Esophagus (tissue), 2 donors: ENCODE data around the gene MVP. TPM values are rescaled to one million over a fixed set of nuclear protein-coding genes. Genes with fewer than 3 reads are reported as not detected.
"Not testable (repeated sequence)": the region's sequence is repeated elsewhere in the genome, so short reads cannot be mapped to it uniquely, and the experiment has no call there.

Source experiments
- H3K27ac ChIP-seq, 2 donors: one replicate each; pipeline ENCODE4 v1.5.1; 2013; ENCODE audit warnings: low read depth in 2 of 2, mild to moderate bottlenecking in 2 of 2, inconsistent platforms in 1 of 2, low read length in 1 of 2, moderate library complexity in 1 of 2
- H3K27me3 ChIP-seq, 2 donors: one replicate each; pipeline ENCODE4 v1.6.1; 2013; ENCODE audit warnings: low read length in 2 of 2, control low read depth in 1 of 2, mild to moderate bottlenecking in 1 of 2; ENCODE audit not compliant: insufficient read depth in 2 of 2, control insufficient read depth in 1 of 2
- H3K36me3 ChIP-seq, 2 donors: one replicate each; pipeline ENCODE4 v1.6.1; 2013; ENCODE audit warnings: low read length in 1 of 2; ENCODE audit not compliant: control insufficient read depth in 2 of 2, insufficient read depth in 2 of 2
- H3K4me1 ChIP-seq, 2 donors: one replicate each; pipeline ENCODE4 v1.6.1; 2013; ENCODE audit warnings: low read length in 1 of 2; ENCODE audit not compliant: control insufficient read depth in 2 of 2, insufficient read depth in 2 of 2
- H3K4me3 ChIP-seq, 2 donors: one replicate each; pipeline ENCODE4 v1.5.1; 2013; ENCODE audit warnings: low read length in 2 of 2, mild to moderate bottlenecking in 2 of 2, low read depth in 1 of 2, moderate library complexity in 1 of 2
- H3K9me3 ChIP-seq, 2 donors: one replicate each; pipeline ENCODE4 v1.6.1; 2013; ENCODE audit warnings: mild to moderate bottlenecking in 2 of 2, low read depth in 1 of 2, low read length in 1 of 2, moderate library complexity in 1 of 2; ENCODE audit not compliant: control insufficient read depth in 2 of 2, insufficient read depth in 1 of 2
- WGBS, 2 donors: extraction: QIAGEN DNeasy Blood & Tissue Kit; methylation state at CpG; one replicate each; pipeline ENCODE4 v1.1.7; 2013; 5-methylcytosine and 5-hydroxymethylcytosine counted together
- polyA plus RNA-seq, 2 donors: library from polyadenylated mRNA; stranded (reverse); fragments of 200-250 nt; gene quantifications; one replicate each; pipeline ENCODE4 v1.2.3, GENCODE V29; 2013
- donor health status: healthy with polysubstance abuse.
- donor health status: Bipolar disorder and iron deficiency.

MVP gene
- polyA plus RNA-seq, 2 donors: 63.3 to 69.4 TPM

DNA sequence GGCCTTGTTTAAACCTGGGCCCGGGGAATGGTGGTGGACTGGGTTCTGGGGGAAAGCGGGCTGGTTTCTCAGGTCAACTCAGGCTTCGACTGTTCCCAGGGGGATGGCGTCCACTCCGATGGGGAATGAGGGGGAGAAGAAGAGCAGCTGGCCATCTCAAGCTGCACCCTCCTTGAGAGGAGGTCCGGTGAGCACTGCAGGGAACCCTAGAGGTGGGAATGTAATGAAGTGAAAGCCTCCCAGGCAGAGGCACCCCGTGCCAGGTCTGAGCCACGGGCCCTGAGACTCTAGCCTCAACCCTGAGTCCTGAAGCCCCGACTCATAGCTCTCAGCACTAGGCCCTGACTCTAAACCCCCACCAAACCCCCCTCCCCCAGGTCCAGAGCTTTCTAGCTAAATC, 43.9 kb downstream of the MVP start:
- Histone ChIP-seq H3K27ac (no peak overlapping the region), H3K36me3 (peaks cover 0 to 15% of the 10 kb centered on the region in 2 donors), H3K9me3 (no peaks in the 10 kb centered on the region), H3K4me3 (no peak overlapping the region), H3K4me1 (peaks cover 2 to 7% of the 10 kb centered on the region in 2 donors), H3K27me3 (no peaks in the 10 kb centered on the region)
- 87 to 90% methylated on average over 9 of the region's 9 CpGs for WGBS, 2 donors

DNA sequence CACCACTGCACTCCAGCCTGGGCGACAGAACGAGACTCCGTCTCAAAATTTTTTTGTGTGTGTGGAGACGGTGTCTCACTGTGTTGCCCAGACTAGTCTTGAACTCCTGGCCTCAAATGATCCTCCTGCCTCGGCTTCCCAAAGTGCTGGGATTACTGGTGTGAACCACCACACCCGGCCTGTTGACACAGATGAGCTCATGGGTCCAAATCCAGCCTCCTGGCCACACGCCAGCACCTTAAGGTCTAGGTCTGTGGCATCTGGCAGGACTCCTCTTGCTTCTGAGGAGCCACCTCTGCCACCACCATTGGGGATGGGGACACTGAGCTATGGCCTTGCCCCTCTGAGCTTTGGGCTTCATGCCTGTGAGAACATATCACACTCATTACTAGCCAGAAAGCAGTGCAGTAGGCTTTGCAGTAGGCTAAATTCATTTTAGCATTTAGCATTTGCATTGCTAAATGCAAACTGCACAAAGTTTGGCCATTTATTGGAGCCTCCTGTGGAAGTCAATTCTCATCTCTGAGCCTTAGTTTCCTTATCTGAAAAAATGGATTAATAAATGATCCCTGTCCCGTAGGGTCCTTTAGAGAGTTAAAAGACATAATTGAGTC, 48.2 kb downstream of the MVP start:
- Histone ChIP-seq H3K36me3 (no peaks in the 10 kb centered on the region), H3K4me3 (no peak overlapping the region), H3K27me3 (no peaks in the 10 kb centered on the region), H3K9me3 (no peaks in the 10 kb centered on the region), H3K4me1 (peaks cover 0 to 3% of the 10 kb centered on the region in 2 donors), H3K27ac (no peak overlapping the region)
- WGBS, 2 donors: 68% methylated on average over 8 of the region's 8 CpGs

DNA sequence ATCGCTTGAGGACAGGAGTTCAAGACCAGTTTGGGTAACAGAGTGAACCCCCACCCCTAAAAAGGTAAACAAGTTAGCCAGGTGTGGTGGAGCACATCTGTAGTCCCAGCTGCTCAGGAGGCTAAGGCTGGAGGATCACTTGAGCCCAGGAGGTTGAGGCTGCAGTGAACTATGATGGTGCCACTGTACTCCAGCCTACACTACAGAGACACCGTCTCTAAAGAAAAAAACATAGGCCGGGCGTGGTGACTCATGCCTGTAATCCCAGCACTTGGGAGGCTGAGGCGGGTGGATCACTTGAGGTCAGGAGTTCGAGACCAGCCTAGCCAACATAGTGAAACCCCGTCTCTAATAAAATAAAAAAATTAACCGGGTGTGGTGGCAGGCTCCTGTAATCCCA, 48.8 kb downstream of the MVP start:
- not testable (repeated sequence) for H3K4me1 ChIP-seq, H3K27me3 ChIP-seq, H3K4me3 ChIP-seq, H3K9me3 ChIP-seq, H3K27ac ChIP-seq, H3K36me3 ChIP-seq
- 83 to 86% methylated on average over 8 of the region's 8 CpGs for WGBS, 2 donors

DNA sequence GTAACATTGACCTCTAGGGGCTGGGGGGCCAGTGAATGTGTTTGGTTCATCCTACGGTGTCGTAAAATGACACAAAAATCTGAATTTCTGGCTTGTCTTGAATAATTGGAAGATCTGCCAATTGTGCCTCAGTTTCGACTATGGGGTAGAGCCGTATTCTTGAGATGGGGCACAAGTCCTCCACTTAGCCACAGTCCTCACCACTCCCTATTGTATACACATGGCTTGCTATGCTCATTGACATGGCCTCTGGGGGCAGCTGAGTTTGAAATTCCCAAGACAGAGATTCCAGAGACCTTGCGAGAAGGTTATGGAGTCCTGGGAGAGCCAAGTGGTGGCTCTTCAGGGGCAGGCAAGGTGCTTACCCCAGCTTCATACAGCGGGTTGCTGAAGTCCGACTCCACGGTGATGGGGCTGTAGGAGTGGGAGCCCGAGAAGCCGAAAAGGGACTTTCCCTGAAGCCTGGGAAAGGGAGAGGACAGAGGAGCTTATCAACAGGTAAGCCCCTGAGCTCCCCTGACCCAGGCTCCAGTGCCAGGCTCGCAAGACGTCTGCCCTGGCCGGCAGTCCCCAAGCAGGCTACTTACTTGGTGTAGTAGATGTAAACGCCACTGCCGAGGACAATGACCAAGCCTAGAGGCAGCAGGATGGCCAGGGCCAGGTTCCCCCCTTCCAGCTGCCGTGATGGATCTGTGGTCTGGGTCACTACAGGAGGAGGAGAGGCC, 51.7 kb downstream of the MVP start:
- Histone ChIP-seq H3K9me3 (no peaks in the 10 kb centered on the region), H3K27ac (no peak overlapping the region), H3K4me1 (no peaks in the 10 kb centered on the region), H3K4me3 (no peak overlapping the region), H3K27me3 (peaks cover 0 to 9% of the 10 kb centered on the region in 2 donors), H3K36me3 (no peaks in the 10 kb centered on the region)
- WGBS, 2 donors: 93% methylated on average over 16 of the region's 16 CpGs

DNA sequence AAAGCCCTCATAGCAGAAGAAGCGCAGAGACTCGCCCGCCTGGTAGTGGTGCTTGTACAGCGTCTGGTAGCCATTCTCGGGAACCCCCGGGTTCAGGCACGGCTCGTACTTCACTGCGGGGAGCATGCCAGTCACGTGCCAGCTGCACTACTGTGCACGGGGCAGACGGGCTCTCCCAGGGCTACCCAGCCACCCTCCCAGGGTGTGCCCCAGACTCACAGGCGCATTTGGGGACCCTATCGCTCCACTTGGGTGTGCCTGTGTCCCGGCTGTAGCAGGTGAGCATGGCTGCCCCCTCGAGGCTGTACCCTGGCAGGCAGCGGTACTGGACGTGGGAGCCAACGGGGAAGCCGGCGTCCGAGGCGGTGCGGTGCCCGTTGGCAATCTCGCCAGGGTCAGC, 53.1 kb downstream of the MVP start:
- H3K27me3 ChIP-seq: peaks cover 0 to 13% of the 10 kb centered on the region in 2 donors
- 89 to 90% methylated on average over 26 of the region's 26 CpGs for WGBS, 2 donors

DNA sequence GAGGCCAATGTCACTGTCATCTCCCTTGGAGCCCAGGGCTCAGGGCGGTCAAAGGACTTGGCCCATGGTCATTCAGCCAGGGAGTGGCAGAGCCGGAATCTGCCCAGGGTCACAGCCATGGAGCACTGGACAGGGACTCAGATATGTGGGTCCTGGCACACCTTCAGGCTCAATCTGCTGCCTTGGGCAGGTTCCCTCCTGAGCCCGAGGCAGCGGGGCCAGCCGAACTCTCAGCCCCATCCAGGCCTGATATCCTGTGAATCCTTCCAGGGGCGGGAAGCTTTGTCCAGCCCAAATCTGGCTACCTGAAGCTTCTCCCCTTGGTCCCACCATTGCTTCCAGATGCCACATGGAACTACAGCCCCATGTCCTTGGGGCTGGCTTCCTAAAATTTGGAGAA, 54.9 kb downstream of the MVP start:
- peaks cover 0 to 13% of the 10 kb centered on the region in 2 donors for H3K27me3 ChIP-seq
- no peaks in the 10 kb centered on the region for H3K4me1 ChIP-seq
- peaks cover 0 to 6% of the 10 kb centered on the region in 2 donors for H3K9me3 ChIP-seq
- H3K4me3 ChIP-seq: no peak overlapping the region
- no peak overlapping the region for H3K27ac ChIP-seq
- no peaks in the 10 kb centered on the region for H3K36me3 ChIP-seq
- WGBS, 2 donors: 91 to 95% methylated on average over 6 of the region's 6 CpGs

More for the DNA sequence above, 53.1 kb downstream of the MVP start:
- no peak overlapping the region for H3K4me3 ChIP-seq
- no peaks in the 10 kb centered on the region for H3K36me3 ChIP-seq
- H3K4me1 ChIP-seq: no peaks in the 10 kb centered on the region
- no peak overlapping the region for H3K27ac ChIP-seq
- H3K9me3 ChIP-seq: peaks cover 0 to 6% of the 10 kb centered on the region in 2 donors

DNA sequence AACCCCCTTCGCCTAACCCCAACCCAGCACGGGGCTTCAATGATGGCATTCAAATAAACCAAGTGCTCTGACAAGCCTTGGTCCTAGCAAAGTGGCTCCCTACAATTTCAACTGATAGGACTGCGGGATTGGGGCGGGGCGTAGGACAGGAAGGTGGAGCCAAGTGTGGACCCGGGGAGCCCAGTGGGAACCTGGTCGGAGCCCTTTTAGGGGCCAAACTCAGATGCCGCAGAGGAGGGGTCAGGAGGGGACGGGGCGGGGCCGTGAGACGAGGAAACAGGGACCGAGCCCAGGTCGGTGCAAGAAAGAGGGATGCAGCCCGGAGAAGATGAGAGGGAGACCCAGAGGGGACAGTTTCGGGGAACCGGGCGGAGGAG, 55.9 kb downstream of the MVP start:
- H3K36me3 ChIP-seq: no peaks in the 10 kb centered on the region
- H3K9me3 ChIP-seq: peaks cover 0 to 6% of the 10 kb centered on the region in 2 donors
- H3K4me3 ChIP-seq: no peak overlapping the region
- peaks cover 0 to 13% of the 10 kb centered on the region in 2 donors for H3K27me3 ChIP-seq
- H3K27ac ChIP-seq: no peak overlapping the region
- no peaks in the 10 kb centered on the region for H3K4me1 ChIP-seq
- 29 to 36% methylated on average over 18 of the region's 18 CpGs for WGBS, 2 donors

DNA sequence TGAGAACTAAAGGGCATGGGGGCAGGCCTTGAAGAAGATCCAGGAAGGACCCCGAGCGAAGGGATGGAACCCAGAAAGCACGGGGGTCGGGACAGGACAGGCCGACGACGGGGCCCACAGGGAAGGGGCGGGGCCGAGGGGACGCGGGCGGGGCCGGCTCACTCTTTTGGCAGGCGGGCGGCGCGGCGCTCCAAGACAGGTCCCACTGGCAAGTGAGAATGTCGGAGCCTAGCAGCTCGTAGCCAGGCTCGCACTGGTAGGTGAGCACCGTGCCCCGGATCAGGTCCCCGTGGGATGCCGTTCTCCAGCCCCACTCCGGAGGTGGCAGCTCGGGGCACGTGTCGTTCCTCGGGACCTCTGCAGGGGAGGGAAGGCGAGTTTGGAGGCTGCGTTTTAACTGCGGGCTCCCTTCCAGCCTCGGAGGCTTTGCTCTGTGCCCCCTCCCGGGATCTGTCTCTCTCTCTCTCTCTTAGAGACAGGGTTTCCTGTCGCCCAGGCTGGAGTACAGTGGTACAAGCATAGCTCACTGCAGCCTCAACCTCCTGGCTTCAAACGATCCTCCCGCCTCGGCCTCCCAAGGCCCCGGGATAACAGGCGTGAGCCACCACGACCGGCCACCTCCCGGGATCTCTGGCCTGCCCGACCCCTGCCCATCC, 56.5 kb downstream of the MVP start:
- H3K4me1 ChIP-seq: no peaks in the 10 kb centered on the region
- no peaks in the 10 kb centered on the region for H3K36me3 ChIP-seq
- WGBS, 2 donors: 14 to 27% methylated on average over 42 to 45 of the region's 45 CpGs
- no peak overlapping the region for H3K27ac ChIP-seq
- H3K4me3 ChIP-seq: no peak overlapping the region
- H3K9me3 ChIP-seq: peaks cover 0 to 6% of the 10 kb centered on the region in 2 donors
- peaks cover 0 to 13% of the 10 kb centered on the region in 2 donors for H3K27me3 ChIP-seq

DNA sequence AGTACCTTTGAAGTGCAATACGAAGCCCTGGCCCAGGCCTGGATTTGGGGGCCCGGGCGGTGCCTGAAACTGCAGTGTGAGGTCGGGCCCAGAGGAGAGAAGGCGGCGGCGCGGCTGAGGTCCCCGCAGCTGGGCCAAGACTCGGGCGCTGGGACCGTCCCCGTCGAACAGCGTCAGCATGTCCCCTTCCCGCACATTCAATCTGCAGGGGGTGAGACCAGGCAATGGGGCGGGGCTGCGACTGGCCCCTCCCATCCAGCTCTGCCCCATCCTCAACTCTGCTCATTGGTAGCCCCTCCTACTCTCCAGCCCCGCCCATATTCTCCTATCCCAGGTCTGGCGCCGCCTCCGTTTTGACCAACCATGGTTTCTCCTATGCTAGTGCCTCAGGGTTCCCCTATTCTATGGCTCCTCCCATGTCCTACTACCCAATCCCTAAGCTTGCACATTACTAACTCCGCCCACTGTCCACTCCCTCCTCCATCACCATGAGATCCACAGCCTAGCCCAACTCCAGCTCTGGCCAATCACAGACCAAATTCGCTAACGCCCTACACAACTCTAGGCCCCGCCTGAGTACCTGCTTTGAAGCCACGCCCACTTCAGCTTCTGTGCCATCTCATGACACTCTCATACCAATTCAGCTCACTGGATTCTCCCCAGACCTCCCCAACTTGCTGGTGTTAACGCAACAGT, 57.2 kb downstream of the MVP start:
- 19 to 40% methylated on average over 25 to 28 of the region's 28 CpGs for WGBS, 2 donors

More for the DNA sequence above, 57.2 kb downstream of the MVP start:
- no peak overlapping the region for H3K27ac ChIP-seq
- H3K36me3 ChIP-seq: no peaks in the 10 kb centered on the region
- H3K9me3 ChIP-seq: peaks cover 0 to 6% of the 10 kb centered on the region in 2 donors
- H3K27me3 ChIP-seq: peaks cover 0 to 13% of the 10 kb centered on the region in 2 donors
- H3K4me3 ChIP-seq: no peak overlapping the region
- H3K4me1 ChIP-seq: no peaks in the 10 kb centered on the region
